ENCODE measurements around the gene RCHY1.
A peak's percentile ranks its signal among the peaks of the same experiment; 100 is the strongest.

Gene RCHY1

GRCh38 chr4:75514131-75514948 lies at the start of gene RCHY1, which contains the start of gene THAP6:
Gene RCHY1 (minus strand): TSS chr4:75514403. CDS start chr4:75514286, 117 bp downstream.
Gene THAP6 (plus strand): TSS chr4:75514473. CDS start chr4:75515453, 980 bp downstream.
- peak; percentile 91 for DNase-seq (ENCODE audit: extremely low read depth, low read depth)
- no peak for TF ChIP-seq CTCF (IDR thresholded peaks at IDR 0.05; ENCODE audit: low read depth, low read length, missing control alignments)
- peak within 1 kb of the TSS; percentile 69 for H3K4me3 ChIP-seq (replicated peaks; ENCODE audit: low read depth, low read length)

- no peak for DNase-seq (ENCODE audit: extremely low read depth, low read depth)
- no peak overlapping the region for H3K4me3 ChIP-seq (replicated peaks; ENCODE audit: low read depth, low read length)
- TF ChIP-seq CTCF (IDR thresholded peaks at IDR 0.05; ENCODE audit: low read depth, low read length, missing control alignments): no peak
These were observed 47.6 kb upstream of the RCHY1 start for GRCh38 chr4:75561789-75562188.

- TF ChIP-seq CTCF (IDR thresholded peaks at IDR 0.05; ENCODE audit: low read depth, low read length, missing control alignments): no peak
- DNase-seq (ENCODE audit: extremely low read depth, low read depth): no peak
These were observed 43.5 kb upstream of the RCHY1 start for GRCh38 chr4:75557696-75558095.

GRCh38 chr4:75555294-75556164 lies 41.3 kb upstream of the RCHY1 start, which contains the start of gene ODAPH:
Gene ODAPH (plus strand): TSS chr4:75556066. CDS start chr4:75556083, 17 bp downstream.
- H3K4me3 ChIP-seq (replicated peaks; ENCODE audit: low read depth, low read length): no peak within 1 kb of the TSS
- TF ChIP-seq CTCF (IDR thresholded peaks at IDR 0.05; ENCODE audit: low read depth, low read length, missing control alignments): no peak
- DNase-seq (ENCODE audit: extremely low read depth, low read depth): no peak

More at GRCh38 chr4:75557696-75558095, 43.5 kb upstream of the RCHY1 start:
- no peak overlapping the region for H3K4me3 ChIP-seq (replicated peaks; ENCODE audit: low read depth, low read length)

- DNase-seq (ENCODE audit: extremely low read depth, low read depth): no peak
- no peak for TF ChIP-seq CTCF (IDR thresholded peaks at IDR 0.05; ENCODE audit: low read depth, low read length, missing control alignments)
- H3K4me3 ChIP-seq (replicated peaks; ENCODE audit: low read depth, low read length): no peak overlapping the region
These were observed 38.2 kb upstream of the RCHY1 start for GRCh38 chr4:75552452-75552851.

GRCh38 chr4:75549019-75549418 lies 34.8 kb upstream of the RCHY1 start:
- DNase-seq (ENCODE audit: extremely low read depth, low read depth): no peak
- H3K4me3 ChIP-seq (replicated peaks; ENCODE audit: low read depth, low read length): no peak overlapping the region
- TF ChIP-seq CTCF (IDR thresholded peaks at IDR 0.05; ENCODE audit: low read depth, low read length, missing control alignments): no peak
